CD14-positive monocyte (primary cell): ENCODE measurements around the gene MCRIP2. TPM values are rescaled to one million over a fixed set of nuclear protein-coding genes. Genes with fewer than 3 reads are reported as not detected.
A peak's percentile ranks its signal among the peaks of the same experiment; 100 is the strongest.

ENCODE experiments used
- DNase-seq, 3 donors: peaks; one replicate each; pipeline ENCODE4 v3.0.0-alpha.2; 2011 to 2022
- H2AFZ ChIP-seq: 2 replicates; pipeline ENCODE4 v1.6.0; 2012; ENCODE audit warnings: mild to moderate bottlenecking, low read depth, low read length, inconsistent platforms; ENCODE audit not compliant: insufficient read depth, poor library complexity, severe bottlenecking
- H3K27ac ChIP-seq, 2 donors: 1 replicate in 1 of 2; 2 replicates in 1 of 2; pipeline ENCODE4 v1.5.1; 2012 to 2013; ENCODE audit warnings: low read length in 2 of 2, control low read depth in 1 of 2, inconsistent platforms in 1 of 2, low read depth in 1 of 2, mild to moderate bottlenecking in 1 of 2
- H3K27me3 ChIP-seq, 2 donors: one replicate each; pipeline versions ENCODE4 v1.6.0 to v1.6.1; 2011 to 2013; ENCODE audit warnings: low read length in 2 of 2; ENCODE audit not compliant: control insufficient read depth in 2 of 2, insufficient read depth in 2 of 2
- H3K36me3 ChIP-seq, 2 donors: replicated peaks in 1 of 2; 1 replicate in 1 of 2; 2 replicates in 1 of 2; pipeline versions ENCODE4 v1.5.1 to v1.6.1; 2012 to 2013; ENCODE audit warnings: low read length in 2 of 2, control low read depth in 1 of 2, inconsistent platforms in 1 of 2, mild to moderate bottlenecking in 1 of 2; ENCODE audit not compliant: insufficient read depth in 2 of 2, control insufficient read depth in 1 of 2
- H3K4me1 ChIP-seq, 2 donors: 1 replicate in 1 of 2; 2 replicates in 1 of 2; pipeline versions ENCODE4 v1.5.1 to v1.6.1; 2012 to 2013; ENCODE audit warnings: low read length in 2 of 2, control low read depth in 1 of 2, inconsistent platforms in 1 of 2, mild to moderate bottlenecking in 1 of 2, moderate library complexity in 1 of 2; ENCODE audit not compliant: insufficient read depth in 2 of 2, control insufficient read depth in 1 of 2
- H3K4me2 ChIP-seq: replicated peaks from 2 replicates; pipeline ENCODE3; 2012; ENCODE audit warnings: low read length, moderate library complexity, mild to moderate bottlenecking; ENCODE audit not compliant: poor library complexity, severe bottlenecking; ENCODE audit errors: extremely low read depth
- H3K4me3 ChIP-seq, 3 experiments: fragments of 200-600 bp in 1 of 3; sonication (generic) in 1 of 3; replicated peaks in 1 of 3; 1 replicate in 2 of 3; 2 replicates in 1 of 3; pipeline ENCODE4 v1.5.1; 2011 to 2013; ENCODE audit warnings: low read length in 3 of 3, mild to moderate bottlenecking in 3 of 3, control low read depth in 2 of 3, low read depth in 2 of 3, inconsistent platforms in 1 of 3, moderate library complexity in 1 of 3
- H3K79me2 ChIP-seq: 2 replicates; pipeline ENCODE4 v1.6.0; 2012; ENCODE audit warnings: mild to moderate bottlenecking, control low read depth, inconsistent platforms, low read length, moderate library complexity; ENCODE audit not compliant: insufficient read depth
- H3K9ac ChIP-seq: 2 replicates; pipeline ENCODE4 v1.6.0; 2017; ENCODE audit warnings: low read length, mild to moderate bottlenecking; ENCODE audit not compliant: insufficient read depth, poor library complexity, severe bottlenecking
- H3K9me3 ChIP-seq, 2 donors: replicated peaks in 1 of 2; 1 replicate in 1 of 2; 2 replicates in 1 of 2; pipeline versions ENCODE4 v1.5.1 to v1.6.1; 2012 to 2013; ENCODE audit warnings: low read length in 2 of 2, control low read depth in 1 of 2; ENCODE audit not compliant: control insufficient read depth in 1 of 2, insufficient read depth in 1 of 2
- H4K20me1 ChIP-seq: 2 replicates; pipeline ENCODE4 v1.6.0; 2012; ENCODE audit warnings: mild to moderate bottlenecking, low read length, control low read depth, moderate library complexity; ENCODE audit not compliant: insufficient read depth
- H3K27ac Mint-ChIP-seq, 7 donors: one replicate each; pipeline ENCODE4 v1.8.0; 2020; ENCODE audit warnings: mild to moderate bottlenecking in 7 of 7, mixed read lengths in 7 of 7, moderate library complexity in 6 of 7, inconsistent platforms in 2 of 7
- H3K27me3 Mint-ChIP-seq, 3 donors: one replicate each; pipeline ENCODE4 v1.8.0; 2021 to 2022; ENCODE audit warnings: low read depth in 3 of 3, mild to moderate bottlenecking in 3 of 3, mixed read lengths in 3 of 3, moderate library complexity in 3 of 3, inconsistent platforms in 1 of 3
- H3K36me3 Mint-ChIP-seq, 2 donors: one replicate each; pipeline ENCODE4 v1.8.0; 2020; ENCODE audit warnings: mixed read lengths in 2 of 2, inconsistent platforms in 1 of 2, mild to moderate bottlenecking in 1 of 2
- H3K4me1 Mint-ChIP-seq: one replicate; pipeline ENCODE4 v1.8.0; 2020; ENCODE audit warnings: mild to moderate bottlenecking, mixed read lengths
- H3K4me3 Mint-ChIP-seq, 2 donors: one replicate each; pipeline ENCODE4 v1.8.0; 2020; ENCODE audit warnings: mild to moderate bottlenecking in 2 of 2, mixed read lengths in 2 of 2, moderate library complexity in 1 of 2
- H3K9me3 Mint-ChIP-seq, 7 donors: one replicate each; pipeline ENCODE4 v1.8.0; 2020 to 2022; ENCODE audit warnings: mixed read lengths in 7 of 7, mild to moderate bottlenecking in 6 of 7, moderate library complexity in 6 of 7, inconsistent platforms in 2 of 7
- CTCF ChIP-seq: fragments of 200-600 bp; IDR thresholded peaks from one replicate; pipeline ENCODE4 v1.8.0; 2022; ENCODE audit warnings: antibody characterized with exemption, mild to moderate bottlenecking
- WGBS: methylation state at CpG from one replicate; pipeline ENCODE4 v1.1.5; 2013; ENCODE audit warnings: missing lambda C conversion rate; ENCODE audit not compliant: insufficient coverage; 5-methylcytosine and 5-hydroxymethylcytosine counted together
- intact Hi-C, 2 donors: fragments of 100-400 bp; cut with micrococcal nuclease; formaldehyde crosslinking; loops; one replicate each; pipeline versions ENCODE4 v1.15.0 to v1.15.1; 2023
- polyA plus RNA-seq, 3 donors: library from polyadenylated mRNA; depleted of rRNA in 1 of 3; unstranded in 2 of 3; stranded (reverse) in 1 of 3; fragments of 300-500 nt in 2 of 3; fragments of >200 nt in 1 of 3; fragmentation: Illumina TruSeq in 2 of 3; gene quantifications; 1 replicate in 2 of 3; 2 replicates in 1 of 3; pipeline ENCODE4 v1.2.3, GENCODE V29; 2012 to 2021

MCRIP2 gene
- polyA plus RNA-seq, 3 donors, result 23.7 to 65.6 (median 42.1) TPM

- intact Hi-C loops, result no loop called here
Measured at GRCh38 chr16:693766-694165, 52.1 kb downstream of the MCRIP2 start.

GRCh38 chr16:694187-694862, 52.7 kb downstream of the MCRIP2 start:
- Histone ChIP-seq H3K4me1 (peaks cover 26 to 36% of the 10 kb centered on the region in 2 donors), H3K9ac (no peak overlapping the region), H3K27me3 (peaks cover 20 to 59% of the 10 kb centered on the region in 2 donors), H3K4me3 (no peak overlapping the region), H3K27ac (no peak overlapping the region), H3K36me3 (no peaks in the 10 kb centered on the region), H3K4me2 (peak overlapping the region; percentile 76), H2AFZ (no peak overlapping the region), H4K20me1 (no peaks in the 10 kb centered on the region), H3K9me3 (peaks cover 0 to 4% of the 10 kb centered on the region in 2 donors), H3K79me2 (no peaks in the 10 kb centered on the region)
- peak overlapping the region; percentile 51 to 84 for H3K4me3 Mint-ChIP-seq
- TF ChIP-seq CTCF, result no peak
- peaks cover 6 to 32% (median 8%) of the 10 kb centered on the region in 7 donors for H3K9me3 Mint-ChIP-seq
- intact Hi-C loops, result no loop called here
- H3K27ac Mint-ChIP-seq, result no peak overlapping the region
- H3K27me3 Mint-ChIP-seq, result peaks cover 57 to 83% (median 74%) of the 10 kb centered on the region in 3 donors
- peaks cover 4 to 5% of the 10 kb centered on the region in 2 donors for H3K36me3 Mint-ChIP-seq
- DNase-seq, result no peak
- peaks cover 18% of the 10 kb centered on the region for H3K4me1 Mint-ChIP-seq
- 2% methylated on average over 47 of the region's 64 CpGs for WGBS

More at GRCh38 chr16:693766-694165, 52.1 kb downstream of the MCRIP2 start:
- Histone ChIP-seq H3K27me3 (peaks cover 20 to 54% of the 10 kb centered on the region in 2 donors), H3K27ac (no peak overlapping the region), H3K4me2 (peak overlapping the region; percentile 76), H3K36me3 (no peaks in the 10 kb centered on the region), H4K20me1 (peaks cover 3% of the 10 kb centered on the region), H3K9me3 (peaks cover 0 to 4% of the 10 kb centered on the region in 2 donors), H2AFZ (no peak overlapping the region), H3K4me3 (no peak overlapping the region), H3K79me2 (no peaks in the 10 kb centered on the region), H3K4me1 (peaks cover 31 to 42% of the 10 kb centered on the region in 2 donors), H3K9ac (no peak overlapping the region)
- WGBS, result 4% methylated on average over 31 of the region's 37 CpGs
- Mint-ChIP-seq H3K4me3 (peak overlapping the region in 1 of 2 donors; percentile 75), H3K4me1 (peaks cover 22% of the 10 kb centered on the region), H3K9me3 (peaks cover 6 to 32% (median 8%) of the 10 kb centered on the region in 7 donors), H3K36me3 (peaks cover 4 to 5% of the 10 kb centered on the region in 2 donors), H3K27ac (no peak overlapping the region), H3K27me3 (peaks cover 57 to 77% (median 69%) of the 10 kb centered on the region in 3 donors)
- no peak for DNase-seq
- no peak for TF ChIP-seq CTCF
